Measurements from ENCODE around the gene ZNHIT2.

- no peak for TF ChIP-seq GATA2 (IDR thresholded peaks at IDR 0.05; ENCODE audit: low read depth, low read length)
- TF ChIP-seq GATA3 (IDR thresholded peaks at IDR 0.05; ENCODE audit: low read depth, low read length), result no peak
Measured at GRCh38 chr11:65157336-65157735, 39.8 kb upstream of the ZNHIT2 start.

Data from SH-SY5Y (cell line).